Immature natural killer cell (primary cell): ENCODE results near the gene COMMD7. TPM values are rescaled to one million over a fixed set of nuclear protein-coding genes. Genes with fewer than 3 reads are reported as not detected.
"Not testable (repeated sequence)": the region's sequence is repeated elsewhere in the genome, so short reads cannot be mapped to it uniquely, and the experiment has no call there.

ENCODE experiments used
- DNase-seq, 3 donors: peaks; one replicate each; pipeline ENCODE4 v3.0.0; 2022; ENCODE audit warnings: mixed read lengths in 1 of 3
- H3K27ac Mint-ChIP-seq, 6 donors: one replicate each; pipeline ENCODE4 v1.8.0; 2020; ENCODE audit warnings: mixed read lengths in 6 of 6, mild to moderate bottlenecking in 5 of 6, inconsistent platforms in 4 of 6, moderate library complexity in 3 of 6
- H3K27me3 Mint-ChIP-seq, 3 donors: one replicate each; pipeline ENCODE4 v1.8.0; 2020 to 2021; ENCODE audit warnings: low read depth in 3 of 3, mild to moderate bottlenecking in 3 of 3, mixed read lengths in 3 of 3, moderate library complexity in 3 of 3, inconsistent platforms in 1 of 3
- H3K36me3 Mint-ChIP-seq, 3 donors: one replicate each; pipeline ENCODE4 v1.8.0; 2020; ENCODE audit warnings: mixed read lengths in 3 of 3, inconsistent platforms in 2 of 3, mild to moderate bottlenecking in 2 of 3
- H3K4me1 Mint-ChIP-seq, 2 donors: one replicate each; pipeline ENCODE4 v1.8.0; 2020; ENCODE audit warnings: inconsistent platforms in 2 of 2, mild to moderate bottlenecking in 2 of 2, mixed read lengths in 2 of 2, moderate library complexity in 1 of 2
- H3K4me3 Mint-ChIP-seq, 5 donors: one replicate each; pipeline ENCODE4 v1.8.0; 2020; ENCODE audit warnings: mild to moderate bottlenecking in 5 of 5, mixed read lengths in 5 of 5, inconsistent platforms in 3 of 5, moderate library complexity in 3 of 5
- H3K9me3 Mint-ChIP-seq, 6 donors: one replicate each; pipeline ENCODE4 v1.8.0; 2020; ENCODE audit warnings: mild to moderate bottlenecking in 6 of 6, mixed read lengths in 6 of 6, inconsistent platforms in 4 of 6, moderate library complexity in 3 of 6
- polyA plus RNA-seq, 3 donors: library from polyadenylated mRNA; unstranded; fragments of 300-500 nt; fragmentation: Illumina TruSeq; gene quantifications; one replicate each; pipeline ENCODE4 v1.2.3, GENCODE V29; 2021

The COMMD7 gene
- polyA plus RNA-seq, 3 donors from 2014 or later, result 166 to 265 (median 208) TPM

GRCh38 chr20:32777177-32777956 is 34.1 kb upstream of the COMMD7 start:
- Mint-ChIP-seq H3K27ac (no peak overlapping the region), H3K4me1 (no peaks in the 10 kb centered on the region), H3K4me3 (no peak overlapping the region), H3K27me3 (no peaks in the 10 kb centered on the region), H3K9me3 (no peaks in the 10 kb centered on the region), H3K36me3 (no peaks in the 10 kb centered on the region)
- no peak for DNase-seq

DNA sequence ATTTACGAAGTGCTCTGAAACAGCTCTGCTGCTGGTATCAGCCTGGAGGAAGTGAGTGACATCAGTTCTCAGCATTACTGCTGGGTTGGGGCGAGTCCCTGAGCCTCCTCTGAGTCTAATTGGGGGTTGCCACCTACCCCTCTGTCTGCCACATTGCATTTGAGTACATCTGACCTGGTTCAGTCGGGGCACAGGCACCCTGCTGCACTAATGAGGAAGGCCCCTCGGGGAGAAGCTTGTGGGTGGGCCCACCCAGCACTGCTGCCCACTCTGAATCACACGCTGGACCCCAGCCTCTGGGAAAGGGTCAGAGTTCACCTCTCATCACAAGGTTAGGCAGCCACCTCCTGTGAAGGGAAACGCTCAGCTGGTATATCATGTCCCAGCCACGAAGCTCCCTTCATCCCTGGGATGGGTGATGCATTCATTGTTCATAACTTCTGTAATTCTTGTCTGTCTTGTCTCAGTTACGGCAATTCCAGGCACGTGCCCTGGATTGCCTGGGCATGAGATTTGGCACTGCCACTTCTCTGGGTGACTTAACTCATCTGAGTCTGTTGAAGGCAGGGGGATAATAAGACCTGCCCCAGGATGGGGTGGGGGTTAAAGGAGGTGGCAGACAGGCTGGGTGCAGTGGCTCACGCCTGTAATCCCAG is 32.2 kb upstream of the COMMD7 start:
- H3K4me3 Mint-ChIP-seq, result no peak overlapping the region
- no peak for DNase-seq
- H3K36me3 Mint-ChIP-seq, result no peaks in the 10 kb centered on the region
- H3K27me3 Mint-ChIP-seq, result no peaks in the 10 kb centered on the region
- no peaks in the 10 kb centered on the region for H3K9me3 Mint-ChIP-seq
- H3K4me1 Mint-ChIP-seq, result peaks cover 8 to 13% of the 10 kb centered on the region in 2 donors
- no peak overlapping the region for H3K27ac Mint-ChIP-seq

DNA sequence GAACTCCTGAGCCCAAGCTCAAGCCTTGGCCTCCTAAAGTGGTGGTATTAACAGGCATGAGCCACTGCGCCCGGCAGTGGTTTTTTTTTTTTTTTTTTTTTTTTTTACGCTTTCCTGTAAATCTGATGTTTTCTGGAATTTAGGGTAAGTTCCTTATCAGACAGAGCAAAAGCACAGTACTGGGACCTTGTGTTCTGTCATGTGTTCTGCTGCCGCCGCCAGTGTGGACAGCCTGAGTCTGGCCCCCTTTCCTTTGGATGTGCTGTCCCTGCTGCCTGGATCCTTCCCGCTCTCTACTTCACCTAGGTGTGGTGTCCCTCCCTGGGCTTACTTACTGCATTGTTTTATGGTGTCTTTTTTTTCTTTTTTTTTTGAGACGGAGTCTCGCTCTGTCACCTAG is 30.6 kb upstream of the COMMD7 start:
- Mint-ChIP-seq H3K4me1 (peaks cover 8 to 13% of the 10 kb centered on the region in 2 donors), H3K27ac (peak overlapping the region in 1 of 6 donors; percentile 28), H3K4me3 (no peak overlapping the region), H3K9me3 (no peaks in the 10 kb centered on the region), H3K36me3 (no peaks in the 10 kb centered on the region), H3K27me3 (no peaks in the 10 kb centered on the region)
- no peak for DNase-seq

- no peaks in the 10 kb centered on the region for H3K9me3 Mint-ChIP-seq
- no peaks in the 10 kb centered on the region for H3K27me3 Mint-ChIP-seq
- H3K27ac Mint-ChIP-seq, result no peak overlapping the region
- no peak for DNase-seq
- H3K4me1 Mint-ChIP-seq, result peaks cover 8 to 13% of the 10 kb centered on the region in 2 donors
- H3K36me3 Mint-ChIP-seq, result no peaks in the 10 kb centered on the region
- H3K4me3 Mint-ChIP-seq, result no peak overlapping the region
These were observed 30.0 kb upstream of the COMMD7 start for GRCh38 chr20:32773223-32773622.

GRCh38 chr20:32772046-32772445 is 28.8 kb upstream of the COMMD7 start:
- Mint-ChIP-seq H3K4me1 (peaks cover 8 to 13% of the 10 kb centered on the region in 2 donors), H3K36me3 (no peaks in the 10 kb centered on the region), H3K4me3 (no peak overlapping the region), H3K9me3 (no peaks in the 10 kb centered on the region), H3K27me3 (no peaks in the 10 kb centered on the region), H3K27ac (peak overlapping the region in 1 of 6 donors; percentile 31)
- no peak for DNase-seq

- DNase-seq, result no peak
- H3K27me3 Mint-ChIP-seq, result peaks cover 0 to 4% (median 1%) of the 10 kb centered on the region in 3 donors
- no peak overlapping the region for H3K4me3 Mint-ChIP-seq
- no peaks in the 10 kb centered on the region for H3K36me3 Mint-ChIP-seq
- H3K4me1 Mint-ChIP-seq, result peaks cover 16 to 30% of the 10 kb centered on the region in 2 donors
- H3K27ac Mint-ChIP-seq, result no peak overlapping the region
- no peaks in the 10 kb centered on the region for H3K9me3 Mint-ChIP-seq
These were observed 24.3 kb upstream of the COMMD7 start for GRCh38 chr20:32767418-32768198.

- not testable (repeated sequence) for H3K27ac Mint-ChIP-seq, H3K27me3 Mint-ChIP-seq, H3K9me3 Mint-ChIP-seq, DNase-seq, H3K4me3 Mint-ChIP-seq, H3K36me3 Mint-ChIP-seq
- H3K4me1 Mint-ChIP-seq, result peaks cover 18 to 25% of the 10 kb centered on the region in 2 donors
These were observed 22.1 kb upstream of the COMMD7 start for GRCh38 chr20:32765230-32765875.

GRCh38 chr20:32764005-32764960 is 21.0 kb upstream of the COMMD7 start:
- peak overlapping the region; percentile 70 to 90 (median 86) for H3K4me3 Mint-ChIP-seq
- no peaks in the 10 kb centered on the region for H3K36me3 Mint-ChIP-seq
- H3K27me3 Mint-ChIP-seq, result peaks cover 1 to 5% (median 5%) of the 10 kb centered on the region in 3 donors
- H3K27ac Mint-ChIP-seq, result peak overlapping the region in 1 of 6 donors; percentile 35
- no peaks in the 10 kb centered on the region for H3K9me3 Mint-ChIP-seq
- DNase-seq, result no peak
- H3K4me1 Mint-ChIP-seq, result peaks cover 18 to 25% of the 10 kb centered on the region in 2 donors

GRCh38 chr20:32763202-32764004 is 20.1 kb upstream of the COMMD7 start:
- peaks cover 18 to 25% of the 10 kb centered on the region in 2 donors for H3K4me1 Mint-ChIP-seq
- H3K27me3 Mint-ChIP-seq, result peaks cover 1 to 5% (median 5%) of the 10 kb centered on the region in 3 donors
- no peaks in the 10 kb centered on the region for H3K9me3 Mint-ChIP-seq
- no peaks in the 10 kb centered on the region for H3K36me3 Mint-ChIP-seq
- DNase-seq, result peak in 1 of 3 donors; percentile 12
- peak overlapping the region in 1 of 6 donors; percentile 35 for H3K27ac Mint-ChIP-seq
- peak overlapping the region; percentile 85 to 90 (median 88) for H3K4me3 Mint-ChIP-seq

GRCh38 chr20:32762754-32763201 is 19.5 kb upstream of the COMMD7 start:
- Mint-ChIP-seq H3K36me3 (no peaks in the 10 kb centered on the region), H3K4me1 (peaks cover 18 to 25% of the 10 kb centered on the region in 2 donors), H3K9me3 (no peaks in the 10 kb centered on the region), H3K4me3 (peak overlapping the region; percentile 85 to 90 (median 88)), H3K27ac (peak overlapping the region in 2 of 6 donors; percentile 7 to 31), H3K27me3 (peaks cover 1 to 5% (median 5%) of the 10 kb centered on the region in 3 donors)
- peak in 1 of 3 donors; percentile 29 for DNase-seq

DNA sequence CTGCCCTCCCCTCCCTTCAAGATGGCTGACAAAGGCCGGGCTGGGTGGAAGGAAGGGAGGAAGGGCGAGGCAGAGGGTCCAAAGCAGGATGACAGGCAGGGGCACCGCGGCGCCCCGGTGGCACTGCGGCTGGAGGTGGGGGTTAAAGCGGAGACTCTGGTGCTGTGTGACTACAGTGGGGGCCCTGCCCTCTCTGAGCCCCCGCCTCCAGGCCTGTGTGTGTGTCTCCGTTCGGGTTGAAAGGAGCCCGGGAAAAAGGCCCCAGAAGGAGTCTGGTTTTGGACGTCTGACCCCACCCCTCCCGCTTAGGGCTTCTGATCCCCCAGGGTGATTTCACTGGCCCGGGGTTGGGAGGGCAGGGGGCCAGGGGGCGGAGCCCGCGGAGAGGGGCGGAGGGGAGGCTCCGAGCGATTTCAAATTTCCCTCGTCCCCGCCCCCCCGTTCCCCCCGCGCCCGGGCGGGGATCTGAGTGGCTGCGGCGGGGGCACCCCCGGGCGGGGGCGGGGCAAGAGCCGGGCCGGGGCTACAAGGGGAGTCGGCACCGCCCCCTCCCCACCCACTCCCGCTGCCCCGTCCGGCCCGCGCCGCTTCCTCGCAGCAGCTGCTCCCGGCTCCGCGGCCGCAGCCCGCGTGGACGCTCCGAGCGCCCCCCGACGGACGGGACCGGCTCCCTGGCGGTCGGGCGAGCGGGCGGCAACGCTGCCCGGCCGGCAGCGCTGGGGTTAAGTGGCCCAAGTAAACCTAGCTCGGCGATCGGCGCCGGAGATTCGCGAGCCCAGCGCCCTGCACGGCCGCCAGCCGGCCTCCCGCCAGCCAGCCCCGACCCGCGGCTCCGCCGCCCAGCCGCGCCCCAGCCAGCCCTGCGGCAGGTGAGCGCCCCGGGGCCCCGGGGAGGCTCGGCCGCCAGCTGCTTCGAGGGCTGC is 18.8 kb upstream of the COMMD7 start, which contains the start of gene DNMT3B:
TSS of gene DNMT3B (plus strand) at position 555 of the 923 bp plus-strand sequence. CDS start 17,939 bp downstream, outside the sequence.
- peaks cover 1 to 5% (median 5%) of the 10 kb centered on the region in 3 donors for H3K27me3 Mint-ChIP-seq
- H3K27ac Mint-ChIP-seq, result peak within 1 kb of the TSS in 5 of 6 donors; percentile 31 to 91 (median 62)
- H3K4me1 Mint-ChIP-seq, result peaks cover 18 to 25% of the 10 kb centered on the region in 2 donors
- peak; percentile 70 to 72 (median 70) for DNase-seq
- peaks cover 0 to under 1% (median 0%) of the 10 kb centered on the region in 6 donors for H3K9me3 Mint-ChIP-seq
- H3K4me3 Mint-ChIP-seq, result peak within 1 kb of the TSS; percentile 85 to 90 (median 88)
- H3K36me3 Mint-ChIP-seq, result no peaks in the 10 kb centered on the region
